Heart right ventricle (tissue), 16 donors: ENCODE measurements around the gene BOK. TPM values are rescaled to one million over a fixed set of nuclear protein-coding genes. Genes with fewer than 3 reads are reported as not detected.

Experiments used
- ATAC-seq, 8 donors: fragments of 200-7000 bp; cut with Tn5 transposase; one replicate each; pipeline ENCODE4 v1.9.1; 2020; ENCODE audit warnings: mild to moderate bottlenecking in 8 of 8, moderate library complexity in 8 of 8, moderate number of reproducible peaks in 1 of 8
- DNase-seq, 2 donors: peaks; one replicate each; pipeline ENCODE4 v3.0.0-alpha.2; 2020
- H3K27ac ChIP-seq, 10 donors: fragments of 200-600 bp; sonication (generic) in 2 of 10; one replicate each; pipeline versions ENCODE4 v1.5.0 to v1.8.0; 2020 to 2022; ENCODE audit warnings: mild to moderate bottlenecking in 3 of 10
- H3K27me3 ChIP-seq, 7 donors: fragments of 200-600 bp; one replicate each; pipeline ENCODE4 v1.8.0; 2021 to 2022; ENCODE audit warnings: mild to moderate bottlenecking in 2 of 7
- H3K36me3 ChIP-seq, 9 donors: fragments of 200-600 bp; sonication (generic) in 1 of 9; one replicate each; pipeline versions ENCODE4 v1.5.0 to v1.8.0; 2020 to 2022; ENCODE audit warnings: mild to moderate bottlenecking in 2 of 9
- H3K4me1 ChIP-seq, 9 donors: fragments of 200-600 bp; sonication (generic) in 1 of 9; one replicate each; pipeline versions ENCODE4 v1.5.0 to v1.8.0; 2020 to 2022; ENCODE audit warnings: mild to moderate bottlenecking in 4 of 9
- H3K4me3 ChIP-seq, 10 donors: fragments of 200-600 bp; sonication (generic) in 2 of 10; one replicate each; pipeline versions ENCODE4 v1.5.0 to v1.8.0; 2020 to 2022; ENCODE audit warnings: mild to moderate bottlenecking in 7 of 10, moderate library complexity in 2 of 10
- H3K9me3 ChIP-seq, 11 donors: fragments of 200-600 bp in 10 of 11; sonication (generic) in 2 of 11; one replicate each; pipeline versions ENCODE4 v1.5.0 to v1.8.0; 2013 to 2022; ENCODE audit warnings: mild to moderate bottlenecking in 2 of 11, control low read depth in 1 of 11, moderate library complexity in 1 of 11
- CTCF ChIP-seq, 9 donors: fragments of 200-600 bp; sonication (generic) in 2 of 9; IDR thresholded peaks; one replicate each; pipeline versions ENCODE4 v1.5.0 to v1.8.0; 2021 to 2022; ENCODE audit warnings: antibody characterized with exemption in 9 of 9, mild to moderate bottlenecking in 5 of 9, moderate library complexity in 1 of 9
- WGBS, 2 donors: extraction: QIAGEN DNeasy Blood & Tissue Kit; methylation state at CpG; one replicate each; pipeline ENCODE4 v1.1.7; 2013; ENCODE audit warnings: inconsistent platforms in 1 of 2; 5-methylcytosine and 5-hydroxymethylcytosine counted together
- intact Hi-C, 10 donors: fragments of 100-400 bp; cut with DNase I; formaldehyde crosslinking; loops; one replicate each; pipeline versions ENCODE4 v1.11.1 to v1.14.2; 2022
- polyA plus RNA-seq, 2 donors: library from polyadenylated mRNA; stranded (reverse); fragments of 200-250 nt; gene quantifications; one replicate each; pipeline ENCODE4 v1.2.3, GENCODE V29; 2013
- total RNA-seq, 10 donors: library from RNA; stranded (reverse); fragmentation: NEBNext Ultra II Directional in 3 of 10; extraction: Animal tissue kit (Norgen Biotek cat#: 25700) in 3 of 10; gene quantifications; one replicate each; pipeline versions ENCODE4 v1.2.1 to v1.2.4, GENCODE V29; 2021 to 2023
- donor health status: Arrhythmogenic right ventricular cardiomyopathy.
- donor health status: ischemic (EF 13 %, LVEDD 7.1; RV severe dilation, severe dysfunction).
- donor health status: healthy with polysubstance abuse.
- donor health status: DM: no; HTN: yes; CAD: no.
- donor health status: DM: no; HTN: no; CAD: no.
- donor health status: ischemic (EF 25% LVEDD 6.9; RV normal size, moderate dysfunction).
- donor health status: ischemic (EF 25% LVEDD 5.7; RV mildly dilated, moderate dysfunction).
- donor health status: healthy.
- donor health status: DM: yes; HTN: yes; CAD: no.
- donor health status: Ischemic cardiomyopathy.
- donor health status: ischemic (EF 35%, LVEDD 5.7; RV mildly dilated, moderate dysfunction).
- donor health status: nonischemic (EF 11% LVEDD 7.7; RV severe dilation, severe dysfunction).
- donor health status: DM: yes; HTN: yes; CAD: no.
- donor health status: PGD.
- donor health status: ischemic (EF 29% LVEDD 5.4; RV normal size, mild dysfunction).
- donor health status: nonischemic (EF 23%, LVEDD 6.1; RV moderate dilation, normal function).

BOK gene
- total and polyA plus RNA-seq, 12 donors: 1.6 to 15.6 (median 3.3) TPM

GRCh38 chr2:241534701-241535375, 23.7 kb upstream of the BOK start:
- 80 to 82% methylated on average over 17 of the region's 17 CpGs for WGBS, 2 donors
- H3K4me3 ChIP-seq: no peak overlapping the region
- ATAC-seq: no peak
- TF ChIP-seq CTCF (IDR thresholded peaks at IDR 0.05): no peak
- peaks cover 0 to 4% (median 0%) of the 10 kb centered on the region in 7 donors for H3K27me3 ChIP-seq
- no peaks in the 10 kb centered on the region for H3K9me3 ChIP-seq
- no peak overlapping the region for H3K27ac ChIP-seq
- intact Hi-C loops: no loop called here
- no peaks in the 10 kb centered on the region for H3K4me1 ChIP-seq
- DNase-seq: no peak
- no peaks in the 10 kb centered on the region for H3K36me3 ChIP-seq

- no peak for DNase-seq
- no peak for ATAC-seq
- TF ChIP-seq CTCF (IDR thresholded peaks at IDR 0.05): no peak
- no peak overlapping the region for H3K27ac ChIP-seq
- no peaks in the 10 kb centered on the region for H3K36me3 ChIP-seq
- no peak overlapping the region for H3K4me3 ChIP-seq
- H3K9me3 ChIP-seq: no peaks in the 10 kb centered on the region
- H3K27me3 ChIP-seq: peaks cover 0 to 17% (median 0%) of the 10 kb centered on the region in 7 donors
- peaks cover 0 to 9% (median 7%) of the 10 kb centered on the region in 9 donors for H3K4me1 ChIP-seq
- WGBS, 2 donors: 57 to 62% methylated on average over 13 of the region's 13 CpGs
- intact Hi-C loops: no loop called here
Observed at GRCh38 chr2:241535871-241536655, 22.5 kb upstream of the BOK start.

- 87% methylated on average over 15 of the region's 15 CpGs for WGBS, 2 donors
- intact Hi-C loops: no loop called here
- no peak overlapping the region for H3K4me3 ChIP-seq
Observed at GRCh38 chr2:241538838-241539615, 19.5 kb upstream of the BOK start.

More at GRCh38 chr2:241538838-241539615, 19.5 kb upstream of the BOK start:
- Histone ChIP-seq H3K36me3 (no peaks in the 10 kb centered on the region), H3K4me1 (peaks cover 8 to 20% (median 17%) of the 10 kb centered on the region in 9 donors), H3K9me3 (no peaks in the 10 kb centered on the region), H3K27ac (no peak overlapping the region), H3K27me3 (peaks cover 0 to 36% (median 10%) of the 10 kb centered on the region in 7 donors)
- no peak for TF ChIP-seq CTCF (IDR thresholded peaks at IDR 0.05)
- DNase-seq (no peak), ATAC-seq (no peak)
